ENCODE data around the gene STIMATE.

GRCh38 chr3:52846432-52846965 lies 50.8 kb downstream of the STIMATE start:
- no peak for TF ChIP-seq CHD2 (IDR thresholded peaks at IDR 0.05; ENCODE audit: low read length, partially characterized antibody)
- TF ChIP-seq CTCF (IDR thresholded peaks at IDR 0.05) = no peak
- TF ChIP-seq GATA2 (CRISPR knock-in tag; IDR thresholded peaks at IDR 0.05) = no peak
- no peak for TF ChIP-seq FOXJ3 (CRISPR knock-in tag; IDR thresholded peaks at IDR 0.05)
- no peak for TF ChIP-seq JUND (IDR thresholded peaks at IDR 0.05)
